Astrocyte of the spinal cord (primary cell): ENCODE results near the gene DOCK4.

Source experiments
- DNase-seq: peaks from one replicate; pipeline ENCODE4 v3.0.0; 2011; ENCODE audit warnings: low read depth, low spot score
- H3K4me3 ChIP-seq: 2 replicates; pipeline ENCODE4 v1.5.1; 2011; ENCODE audit warnings: low read depth, mild to moderate bottlenecking, low read length, moderate library complexity
- CTCF ChIP-seq: IDR thresholded peaks from 2 replicates; pipeline ENCODE4 v1.5.1; 2012; ENCODE audit warnings: low read depth, mild to moderate bottlenecking, low read length, inconsistent platforms
- in situ Hi-C: cut with HindIII; loops from 2 replicates; pipeline ENCODE4 v1.10.0; 2017; ENCODE audit warnings: low sequenced_read_pairs

The DOCK4 gene

DNA sequence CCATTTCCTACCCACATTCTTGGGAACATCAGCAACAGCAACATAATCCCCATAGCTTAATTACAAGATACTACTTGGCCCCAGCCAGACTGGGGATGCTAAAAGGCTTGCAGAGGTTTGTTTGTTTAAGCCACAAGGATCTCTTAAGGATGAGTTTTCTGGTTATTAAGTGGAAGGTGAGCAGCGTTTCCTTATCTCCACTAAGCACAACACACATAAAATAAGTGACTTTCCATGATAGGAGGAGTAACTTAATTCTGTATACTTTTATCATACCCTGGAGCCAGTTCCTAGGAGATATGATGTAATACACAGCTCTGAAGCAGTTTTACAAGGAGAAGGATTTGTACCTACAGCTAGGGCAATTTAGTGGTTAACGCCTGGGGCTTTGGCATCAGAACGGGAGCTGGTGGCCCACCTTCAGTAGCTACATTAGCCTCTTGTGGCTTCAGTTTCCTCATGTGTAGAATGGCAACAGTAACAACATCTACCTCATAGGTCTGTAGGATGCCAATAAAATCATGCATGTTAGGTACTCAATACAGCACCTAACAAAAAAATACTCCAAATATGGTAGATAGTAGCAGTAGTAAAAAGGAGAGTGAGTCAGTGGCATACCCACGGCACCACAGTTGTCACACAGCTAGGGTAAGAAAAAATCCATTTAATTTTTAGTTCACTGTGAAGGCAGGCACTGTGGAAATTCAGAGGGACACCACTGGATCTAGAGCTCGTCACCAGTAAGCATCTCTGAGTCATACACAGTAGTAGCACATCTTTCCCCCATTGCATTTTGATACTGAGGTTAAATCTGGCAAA, 55.2 kb downstream of the DOCK4 start:
- no peak overlapping the region for H3K4me3 ChIP-seq
- no peak for TF ChIP-seq CTCF
- in situ Hi-C loops, result no loop called here
- peak; percentile 40 for DNase-seq

GRCh38 chr7:112149734-112150133, 56.5 kb downstream of the DOCK4 start:
- no peak for DNase-seq
- H3K4me3 ChIP-seq, result no peak overlapping the region
- no peak for TF ChIP-seq CTCF
- in situ Hi-C loops, result no loop called here

- H3K4me3 ChIP-seq, result no peak overlapping the region
- TF ChIP-seq CTCF, result no peak
- in situ Hi-C loops, result no loop called here
- DNase-seq, result no peak
These were observed 58.3 kb downstream of the DOCK4 start for GRCh38 chr7:112147793-112148361.

DNA sequence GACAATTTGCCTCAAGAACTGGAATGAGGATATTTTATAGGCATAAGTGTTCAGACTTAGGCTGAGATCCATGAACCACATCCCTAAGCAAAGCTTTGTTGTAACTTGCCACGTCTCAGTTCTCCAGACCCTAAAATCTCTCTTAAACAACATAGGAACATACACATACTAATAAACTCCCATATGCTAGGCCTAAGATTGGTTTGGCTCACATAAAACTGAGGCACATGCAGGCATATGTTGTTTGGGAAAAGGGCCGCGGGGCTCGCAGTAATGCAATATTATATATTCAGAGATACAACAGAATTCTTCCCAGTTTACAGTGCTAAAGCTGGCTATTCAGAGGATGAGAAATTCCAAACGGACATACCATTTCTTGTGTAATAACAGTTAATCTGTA, 61.0 kb downstream of the DOCK4 start:
- TF ChIP-seq CTCF, result no peak
- no peak overlapping the region for H3K4me3 ChIP-seq
- in situ Hi-C loops, result no loop called here
- DNase-seq, result no peak

- no peak overlapping the region for H3K4me3 ChIP-seq
- DNase-seq, result no peak
- in situ Hi-C loops, result no loop called here
- no peak for TF ChIP-seq CTCF
These were observed 61.7 kb downstream of the DOCK4 start for GRCh38 chr7:112144284-112145059.

DNA sequence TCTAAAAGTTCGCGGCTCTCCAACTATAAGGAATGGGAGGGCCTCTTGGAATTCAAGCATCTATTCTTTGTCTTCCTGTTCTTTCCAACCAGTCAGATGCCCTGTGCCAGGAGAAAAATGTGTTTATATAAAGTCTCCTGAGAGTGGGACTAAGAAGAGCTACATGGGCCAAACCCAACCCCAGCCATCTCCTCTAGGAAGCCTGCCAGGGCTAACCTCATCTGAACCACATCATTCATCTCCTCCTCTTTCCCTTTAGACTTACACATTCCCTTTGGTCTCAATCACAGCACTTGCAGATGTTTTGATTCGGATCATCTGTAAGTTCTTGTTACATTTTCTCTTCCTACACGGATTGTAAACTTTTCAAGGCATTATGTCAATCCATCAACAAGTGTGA, 62.6 kb downstream of the DOCK4 start:
- TF ChIP-seq CTCF, result no peak
- H3K4me3 ChIP-seq, result no peak overlapping the region
- in situ Hi-C loops, result no loop called here
- peak; percentile 91 for DNase-seq
